Measurements from ENCODE around the gene LAT.

Gene LAT

GRCh38 chr16:29009050-29009837 is 24.4 kb downstream of the LAT start:
- DNase-seq, result no peak

- no peak for DNase-seq
These were observed 24.9 kb downstream of the LAT start for GRCh38 chr16:29009838-29010166.

- DNase-seq, result no peak
These were observed 26.3 kb downstream of the LAT start for GRCh38 chr16:29011112-29011511.

- no peak for DNase-seq
These were observed 27.0 kb downstream of the LAT start for GRCh38 chr16:29011851-29012250.

GRCh38 chr16:29012913-29013553 is 28.2 kb downstream of the LAT start:
- DNase-seq, result no peak

GRCh38 chr16:29014561-29015069 is 29.8 kb downstream of the LAT start:
- DNase-seq, result no peak

GRCh38 chr16:29022196-29022595 is 37.3 kb downstream of the LAT start:
- DNase-seq, result no peak

GRCh38 chr16:29023279-29024277 is 38.7 kb downstream of the LAT start:
- no peak for DNase-seq

- DNase-seq, result no peak
These were observed 39.4 kb downstream of the LAT start for GRCh38 chr16:29024278-29024677.

GRCh38 chr16:29025218-29025617 is 40.4 kb downstream of the LAT start:
- no peak for DNase-seq

GRCh38 chr16:29025735-29026134 is 40.9 kb downstream of the LAT start:
- DNase-seq, result no peak

- no peak for DNase-seq
These were observed 43.8 kb downstream of the LAT start for GRCh38 chr16:29028457-29029167.

- no peak for DNase-seq
These were observed 44.5 kb downstream of the LAT start for GRCh38 chr16:29029168-29029994.

GRCh38 chr16:29030086-29030840 is 45.4 kb downstream of the LAT start:
- DNase-seq, result no peak

Data from NCI-H446 (cell line).